ENCODE results near the gene BANK1.

The BANK1 gene

DNA sequence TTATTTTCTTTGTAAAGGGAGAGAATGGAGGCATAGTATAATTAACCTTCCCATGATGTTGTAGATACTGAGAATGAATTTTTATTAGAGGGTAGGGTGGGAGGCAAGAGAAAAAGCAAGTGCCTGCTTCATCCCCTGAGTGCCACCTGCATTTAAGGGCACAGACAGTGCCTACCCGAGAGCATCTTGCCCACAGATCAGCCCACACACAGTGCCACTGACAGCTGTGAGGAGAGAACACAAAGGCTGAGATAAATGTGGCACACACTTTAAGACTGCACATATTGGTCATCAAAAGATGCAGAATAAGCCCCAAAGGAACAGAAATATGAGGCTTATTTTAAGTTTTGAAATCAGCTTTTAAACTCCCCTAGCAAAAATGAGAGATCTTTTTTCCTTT is 304.0 kb downstream of the BANK1 start:
- TF ChIP-seq CTCF (conservative IDR thresholded peaks at IDR 0.05; ENCODE audit: low read depth, low read length) = no peak
- Histone ChIP-seq H3K4me2 (no peak overlapping the region), H2AFZ (ENCODE audit: low read depth) (no peak overlapping the region), H3K79me2 (ENCODE audit: insufficient read depth, low read depth) (no peaks in the 10 kb centered on the region), H4K20me1 (ENCODE audit: insufficient read depth) (no peaks in the 10 kb centered on the region), H3K27ac (no peak overlapping the region), H3K36me3 (ENCODE audit: insufficient read depth) (no peaks in the 10 kb centered on the region), H3K27me3 (ENCODE audit: insufficient read depth, low read depth) (no peaks in the 10 kb centered on the region), H3K4me1 (ENCODE audit: low read depth, poor library complexity, severe bottlenecking) (no peaks in the 10 kb centered on the region), H3K9ac (no peak overlapping the region), H3K4me3 (IDR thresholded peaks at IDR 0.05; ENCODE audit: insufficient read depth, low read depth, low read length) (no peak overlapping the region)

- no peak overlapping the region for H3K27ac ChIP-seq
- TF ChIP-seq CTCF (conservative IDR thresholded peaks at IDR 0.05; ENCODE audit: low read depth, low read length) = no peak
- H3K79me2 ChIP-seq (ENCODE audit: insufficient read depth, low read depth) = no peaks in the 10 kb centered on the region
- no peak overlapping the region for H3K4me3 ChIP-seq (IDR thresholded peaks at IDR 0.05; ENCODE audit: insufficient read depth, low read depth, low read length)
- H3K9ac ChIP-seq = no peak overlapping the region
- no peaks in the 10 kb centered on the region for H4K20me1 ChIP-seq (ENCODE audit: insufficient read depth)
- H3K36me3 ChIP-seq (ENCODE audit: insufficient read depth) = no peaks in the 10 kb centered on the region
- no peak overlapping the region for H3K4me2 ChIP-seq
- no peaks in the 10 kb centered on the region for H3K4me1 ChIP-seq (ENCODE audit: low read depth, poor library complexity, severe bottlenecking)
- no peaks in the 10 kb centered on the region for H3K27me3 ChIP-seq (ENCODE audit: insufficient read depth, low read depth)
- H2AFZ ChIP-seq (ENCODE audit: low read depth) = no peak overlapping the region
Observed at GRCh38 chr4:102103368-102103767, 312.8 kb downstream of the BANK1 start.

DNA sequence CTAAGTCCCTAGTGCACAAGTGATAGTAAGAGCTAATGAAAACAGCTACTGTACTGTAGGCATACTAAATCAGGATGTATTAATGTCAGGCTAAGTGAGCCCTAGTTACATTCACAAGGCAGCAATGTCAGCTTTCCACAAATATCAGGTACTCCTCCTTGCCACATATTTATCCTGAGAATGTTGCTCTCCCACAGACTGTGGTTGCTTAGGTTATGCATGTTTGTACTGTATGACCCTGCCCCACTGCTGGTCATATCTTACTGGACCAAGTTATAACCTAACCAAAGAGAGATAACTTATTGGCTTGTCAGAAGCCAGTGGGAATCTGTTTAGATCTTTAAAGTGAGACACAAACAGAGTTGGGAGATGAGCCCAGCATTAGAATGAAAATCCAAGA is 313.7 kb downstream of the BANK1 start:
- Histone ChIP-seq H3K36me3 (ENCODE audit: insufficient read depth) (no peaks in the 10 kb centered on the region), H3K4me2 (no peak overlapping the region), H3K27ac (no peak overlapping the region), H3K4me3 (IDR thresholded peaks at IDR 0.05; ENCODE audit: insufficient read depth, low read depth, low read length) (no peak overlapping the region), H2AFZ (ENCODE audit: low read depth) (no peak overlapping the region), H3K9ac (no peak overlapping the region), H4K20me1 (ENCODE audit: insufficient read depth) (no peaks in the 10 kb centered on the region), H3K79me2 (ENCODE audit: insufficient read depth, low read depth) (no peaks in the 10 kb centered on the region), H3K4me1 (ENCODE audit: low read depth, poor library complexity, severe bottlenecking) (no peaks in the 10 kb centered on the region), H3K27me3 (ENCODE audit: insufficient read depth, low read depth) (no peaks in the 10 kb centered on the region)
- TF ChIP-seq CTCF (conservative IDR thresholded peaks at IDR 0.05; ENCODE audit: low read depth, low read length) = no peak

GRCh38 chr4:102105983-102106382 is 315.5 kb downstream of the BANK1 start:
- H3K36me3 ChIP-seq (ENCODE audit: insufficient read depth) = no peaks in the 10 kb centered on the region
- H3K27ac ChIP-seq = no peak overlapping the region
- no peaks in the 10 kb centered on the region for H3K79me2 ChIP-seq (ENCODE audit: insufficient read depth, low read depth)
- TF ChIP-seq CTCF (conservative IDR thresholded peaks at IDR 0.05; ENCODE audit: low read depth, low read length) = no peak
- no peaks in the 10 kb centered on the region for H3K27me3 ChIP-seq (ENCODE audit: insufficient read depth, low read depth)
- no peak overlapping the region for H3K4me2 ChIP-seq
- H3K4me3 ChIP-seq (IDR thresholded peaks at IDR 0.05; ENCODE audit: insufficient read depth, low read depth, low read length) = no peak overlapping the region
- H4K20me1 ChIP-seq (ENCODE audit: insufficient read depth) = no peaks in the 10 kb centered on the region
- H2AFZ ChIP-seq (ENCODE audit: low read depth) = no peak overlapping the region
- H3K9ac ChIP-seq = no peak overlapping the region
- no peaks in the 10 kb centered on the region for H3K4me1 ChIP-seq (ENCODE audit: low read depth, poor library complexity, severe bottlenecking)
